Right lobe of liver (tissue), 6 donors: ENCODE data around the gene RXFP4. TPM values are rescaled to one million over a fixed set of nuclear protein-coding genes. Genes with fewer than 3 reads are reported as not detected.

Experiments used
- ATAC-seq, 4 donors: fragments of 200-7000 bp; cut with Tn5 transposase; one replicate each; pipeline ENCODE4 v1.9.1; 2020; ENCODE audit warnings: mild to moderate bottlenecking in 4 of 4, moderate library complexity in 4 of 4
- DNase-seq, 3 donors: peaks; one replicate each; pipeline ENCODE4 v3.0.0-alpha.2; 2020
- H3K27ac ChIP-seq, 3 donors: fragments of 200-600 bp; one replicate each; pipeline ENCODE4 v1.8.0; 2022
- H3K27me3 ChIP-seq, 2 donors: fragments of 200-600 bp; one replicate each; pipeline ENCODE4 v1.8.0; 2022
- H3K36me3 ChIP-seq, 4 donors: fragments of 200-600 bp; sonication (generic) in 1 of 4; one replicate each; pipeline versions ENCODE4 v1.5.1 to v1.8.0; 2017 to 2022; ENCODE audit warnings: control low read depth in 1 of 4
- H3K4me1 ChIP-seq, 4 donors: fragments of 200-600 bp; sonication (generic) in 1 of 4; one replicate each; pipeline versions ENCODE4 v1.5.1 to v1.8.0; 2017 to 2022; ENCODE audit warnings: control low read depth in 1 of 4
- H3K4me3 ChIP-seq, 3 donors: fragments of 200-600 bp; one replicate each; pipeline ENCODE4 v1.8.0; 2022
- H3K9me3 ChIP-seq, 4 donors: fragments of 200-600 bp; sonication (generic) in 1 of 4; one replicate each; pipeline versions ENCODE4 v1.5.1 to v1.8.0; 2017 to 2022; ENCODE audit warnings: control low read depth in 1 of 4
- CTCF ChIP-seq, 4 donors: fragments of 200-600 bp in 3 of 4; fragments of 450-650 bp in 1 of 4; IDR thresholded peaks; one replicate each; pipeline versions ENCODE4 v1.5.1 to v1.8.0; 2016 to 2022; ENCODE audit warnings: antibody characterized with exemption in 4 of 4, mild to moderate bottlenecking in 2 of 4
- POLR2A ChIP-seq: fragments of 450-650 bp; IDR thresholded peaks from one replicate; pipeline ENCODE4 v1.6.1; 2017; ENCODE audit warnings: antibody characterized with exemption, mild to moderate bottlenecking
- WGBS: methylation state at CpG from one replicate; pipeline ENCODE4 v1.1.6; 2018; ENCODE audit warnings: low coverage, low lambda C conversion rate; ENCODE audit not compliant: insufficient coverage; ENCODE audit errors: missing lambda C conversion rate; 5-methylcytosine and 5-hydroxymethylcytosine counted together
- intact Hi-C, 2 donors: fragments of 100-400 bp; cut with DNase I; formaldehyde crosslinking; loops; one replicate each; pipeline versions ENCODE4 v1.11.2 to v1.14.1; 2022
- total RNA-seq, 6 experiments: library from RNA; depleted of rRNA in 2 of 6; stranded (reverse); fragments of >200 nt in 2 of 6; fragmentation: NEBNext Ultra II Directional in 3 of 6; extraction: Animal tissue kit (Norgen Biotek cat#: 25700) in 3 of 6; gene quantifications; one replicate each; pipeline versions ENCODE4 v1.1.0 to v1.2.4, GENCODE V29; 2016 to 2023
- donor health status: DM: no; HTN: yes; CAD: no.
- donor health status: DM: no; HTN: no; CAD: no.
- donor health status: DM: no; HTN: no; CAD: no.
- donor health status: DM: no; HTN: yes; CAD: no.
- donor health status: DM: no; HTN: yes; CAD: no.

Gene RXFP4
- total RNA-seq, 6 experiments from 2014 or later: not detected

GRCh38 chr1:155909894-155910293, 31.5 kb upstream of the RXFP4 start:
- Histone ChIP-seq H3K27me3 (no peaks in the 10 kb centered on the region), H3K9me3 (no peaks in the 10 kb centered on the region), H3K4me3 (peak overlapping the region in 2 of 3 donors; percentile 75 to 78), H3K4me1 (peaks cover 0 to 8% (median 0%) of the 10 kb centered on the region in 4 donors), H3K27ac (peak overlapping the region; percentile 72 to 93 (median 86)), H3K36me3 (peaks cover 6 to 62% (median 27%) of the 10 kb centered on the region in 4 donors)
- TF ChIP-seq POLR2A (no peak), CTCF (IDR thresholded peaks at IDR 0.05) (no peak)
- ATAC-seq (peak; percentile 9 to 52 (median 36)), DNase-seq (no peak)
- intact Hi-C loops: no loop called here
- WGBS: 64% methylated on average over 4 of the region's 4 CpGs

DNA sequence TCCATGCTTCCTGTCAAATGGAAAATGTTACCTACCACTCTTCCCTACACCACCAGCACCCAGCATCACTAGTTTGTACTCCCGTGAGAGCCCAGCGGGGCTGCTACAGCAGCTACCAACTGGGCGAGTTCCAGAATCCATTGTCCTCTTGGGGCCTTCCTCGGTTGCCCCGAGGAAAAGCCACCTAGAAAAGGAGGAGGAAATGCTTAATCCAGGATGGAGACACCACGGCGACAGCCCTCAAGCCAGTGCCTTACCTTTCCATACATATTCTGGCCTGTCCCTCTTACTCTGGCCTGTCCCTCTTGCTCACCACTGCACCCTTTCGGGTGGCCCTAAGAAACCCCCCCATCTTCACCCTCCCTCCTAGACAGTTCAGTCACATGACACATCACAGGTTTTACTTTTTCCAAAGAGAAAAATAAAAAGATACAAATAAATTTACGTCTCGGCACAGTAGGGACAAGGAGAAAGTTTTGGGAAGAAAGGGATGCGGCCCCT, 30.8 kb upstream of the RXFP4 start:
- Histone ChIP-seq H3K27ac (peak overlapping the region; percentile 72 to 93 (median 86)), H3K4me3 (peak overlapping the region; percentile 73 to 78 (median 75)), H3K9me3 (no peaks in the 10 kb centered on the region), H3K27me3 (no peaks in the 10 kb centered on the region), H3K36me3 (peaks cover 6 to 62% (median 27%) of the 10 kb centered on the region in 4 donors), H3K4me1 (peaks cover 0 to 8% (median 0%) of the 10 kb centered on the region in 4 donors)
- no peak for DNase-seq
- intact Hi-C loops: no loop called here
- peak; percentile 52 to 66 (median 56) for ATAC-seq
- TF ChIP-seq CTCF (IDR thresholded peaks at IDR 0.05): no peak
- TF ChIP-seq POLR2A: no peak
- 4% methylated on average over 7 of the region's 11 CpGs for WGBS

- H3K9me3 ChIP-seq: no peaks in the 10 kb centered on the region
- WGBS: 5% methylated on average over 26 of the region's 34 CpGs
- H3K4me3 ChIP-seq: peak within 1 kb of the TSS; percentile 73 to 78 (median 75)
- TF ChIP-seq POLR2A (peak; percentile 57), CTCF (IDR thresholded peaks at IDR 0.05) (peak in 1 of 4 donors; percentile 30)
- peaks cover 0 to 8% (median 0%) of the 10 kb centered on the region in 4 donors for H3K4me1 ChIP-seq
- ATAC-seq: peak; percentile 98 to 99 (median 99)
- peaks cover 12 to 62% (median 29%) of the 10 kb centered on the region in 4 donors for H3K36me3 ChIP-seq
- H3K27ac ChIP-seq: peak within 1 kb of the TSS; percentile 72 to 93 (median 86)
- DNase-seq: peak; percentile 89 to 92 (median 91)
- H3K27me3 ChIP-seq: no peaks in the 10 kb centered on the region
- intact Hi-C loops: no loop called here
These were observed 30.0 kb upstream of the RXFP4 start, which contains the start of gene RIT1 for GRCh38 chr1:155911156-155912055. TSS of gene RIT1 (minus strand) at chr1:155911349. CDS start at chr1:155910761, 588 bp downstream.

DNA sequence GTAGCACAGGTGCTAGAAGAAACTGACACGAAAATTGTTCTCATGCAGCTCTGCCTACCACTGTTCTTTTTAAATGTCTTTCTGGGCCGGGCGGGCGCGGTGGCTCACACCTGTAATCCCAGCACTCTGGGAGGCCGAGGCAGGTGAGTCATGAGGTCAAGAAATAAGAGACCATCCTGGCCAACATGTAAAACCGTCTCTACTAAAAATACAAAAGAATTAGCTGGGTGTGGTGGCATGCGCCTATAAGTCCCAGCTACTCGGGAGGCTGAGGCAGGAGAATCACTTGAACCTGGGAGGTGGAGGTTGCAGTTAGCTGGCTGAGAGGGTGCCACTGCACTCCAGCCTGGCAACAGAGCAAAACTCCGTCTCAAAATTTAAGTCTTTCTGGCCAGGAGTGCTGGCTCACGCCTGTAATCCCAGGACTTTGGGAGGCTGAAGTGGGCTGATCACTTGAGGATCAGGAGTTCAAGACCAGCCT, 29.3 kb upstream of the RXFP4 start:
- DNase-seq (no peak), ATAC-seq (no peak)
- Histone ChIP-seq H3K4me3 (no peak overlapping the region), H3K27ac (peak overlapping the region in 2 of 3 donors; percentile 86 to 93), H3K4me1 (peaks cover 0 to 8% (median 0%) of the 10 kb centered on the region in 4 donors), H3K27me3 (no peaks in the 10 kb centered on the region), H3K9me3 (no peaks in the 10 kb centered on the region), H3K36me3 (peaks cover 18 to 64% (median 30%) of the 10 kb centered on the region in 4 donors)
- 74% methylated on average over 6 of the region's 11 CpGs for WGBS
- TF ChIP-seq POLR2A (no peak), CTCF (IDR thresholded peaks at IDR 0.05) (no peak)
- intact Hi-C loops: no loop called here
